Activated naive CD8-positive, alpha-beta T cell (primary cell): Measurements from ENCODE around the gene GPR62.
"Not testable (repeated sequence)": the region's sequence is repeated elsewhere in the genome, so short reads cannot be mapped to it uniquely, and the experiment has no call there.

Experiments
- H3K27ac Mint-ChIP-seq: one replicate; pipeline ENCODE4 v1.8.0; 2021; ENCODE audit warnings: mixed read lengths
- H3K27me3 Mint-ChIP-seq: one replicate; pipeline ENCODE4 v1.8.0; 2021; ENCODE audit warnings: mixed read lengths
- H3K36me3 Mint-ChIP-seq: one replicate; pipeline ENCODE4 v1.8.0; 2021; ENCODE audit warnings: mixed read lengths
- H3K4me1 Mint-ChIP-seq: one replicate; pipeline ENCODE4 v1.8.0; 2021; ENCODE audit warnings: low read depth, mixed read lengths
- H3K4me3 Mint-ChIP-seq: one replicate; pipeline ENCODE4 v1.8.0; 2021; ENCODE audit warnings: mild to moderate bottlenecking, mixed read lengths
- H3K9me3 Mint-ChIP-seq: one replicate; pipeline ENCODE4 v1.8.0; 2021; ENCODE audit warnings: low read depth, mixed read lengths

GPR62 gene

GRCh38 chr3:51985063-51985462 is 29.9 kb downstream of the GPR62 start:
- Mint-ChIP-seq H3K36me3 (no peaks in the 10 kb centered on the region), H3K27ac (peak overlapping the region; percentile 73), H3K4me1 (peaks cover 17% of the 10 kb centered on the region), H3K27me3 (no peaks in the 10 kb centered on the region), H3K4me3 (peak overlapping the region; percentile 71), H3K9me3 (no peaks in the 10 kb centered on the region)

GRCh38 chr3:51986010-51986947 is 31.1 kb downstream of the GPR62 start:
- no peaks in the 10 kb centered on the region for H3K27me3 Mint-ChIP-seq
- no peaks in the 10 kb centered on the region for H3K9me3 Mint-ChIP-seq
- H3K4me3 Mint-ChIP-seq = no peak overlapping the region
- H3K27ac Mint-ChIP-seq = no peak overlapping the region
- peaks cover 1% of the 10 kb centered on the region for H3K36me3 Mint-ChIP-seq
- H3K4me1 Mint-ChIP-seq = peaks cover 18% of the 10 kb centered on the region

- Mint-ChIP-seq H3K4me1 (peaks cover 17% of the 10 kb centered on the region), H3K4me3 (no peak overlapping the region), H3K27ac (peak overlapping the region; percentile 68), H3K27me3 (no peaks in the 10 kb centered on the region), H3K9me3 (no peaks in the 10 kb centered on the region), H3K36me3 (peaks cover 3% of the 10 kb centered on the region)
Measured at GRCh38 chr3:51987568-51987967, 32.4 kb downstream of the GPR62 start.

GRCh38 chr3:51988286-51989146 is 33.3 kb downstream of the GPR62 start:
- Mint-ChIP-seq H3K9me3 (no peaks in the 10 kb centered on the region), H3K4me3 (no peak overlapping the region), H3K36me3 (peaks cover 3% of the 10 kb centered on the region), H3K27me3 (no peaks in the 10 kb centered on the region), H3K27ac (no peak overlapping the region), H3K4me1 (peaks cover 17% of the 10 kb centered on the region)

- not testable (repeated sequence) for H3K4me3 Mint-ChIP-seq, H3K9me3 Mint-ChIP-seq, H3K27ac Mint-ChIP-seq, H3K27me3 Mint-ChIP-seq
- H3K4me1 Mint-ChIP-seq = peaks cover 26% of the 10 kb centered on the region
- peaks cover 13% of the 10 kb centered on the region for H3K36me3 Mint-ChIP-seq
Measured at GRCh38 chr3:51990501-51990971, 35.4 kb downstream of the GPR62 start.

- H3K27ac Mint-ChIP-seq = peak overlapping the region; percentile 72
- peak overlapping the region; percentile 100 for H3K4me3 Mint-ChIP-seq
- peaks cover 14% of the 10 kb centered on the region for H3K36me3 Mint-ChIP-seq
- H3K4me1 Mint-ChIP-seq = peaks cover 30% of the 10 kb centered on the region
- no peaks in the 10 kb centered on the region for H3K27me3 Mint-ChIP-seq
- H3K9me3 Mint-ChIP-seq = no peaks in the 10 kb centered on the region
Measured at GRCh38 chr3:51992017-51992682, 37.0 kb downstream of the GPR62 start.

- H3K9me3 Mint-ChIP-seq, H3K27me3 Mint-ChIP-seq: not testable (repeated sequence)
- Mint-ChIP-seq H3K36me3 (peaks cover 14% of the 10 kb centered on the region), H3K27ac (peak overlapping the region; percentile 100), H3K4me3 (peak overlapping the region; percentile 100), H3K4me1 (peaks cover 30% of the 10 kb centered on the region)
Measured at GRCh38 chr3:51993657-51994056, 38.5 kb downstream of the GPR62 start.

GRCh38 chr3:51994530-51994929 is 39.3 kb downstream of the GPR62 start:
- peaks cover 30% of the 10 kb centered on the region for H3K4me1 Mint-ChIP-seq
- H3K27me3 Mint-ChIP-seq = no peaks in the 10 kb centered on the region
- H3K4me3 Mint-ChIP-seq = peak overlapping the region; percentile 100
- H3K27ac Mint-ChIP-seq = peak overlapping the region; percentile 100
- H3K9me3 Mint-ChIP-seq = no peaks in the 10 kb centered on the region
- peaks cover 14% of the 10 kb centered on the region for H3K36me3 Mint-ChIP-seq

GRCh38 chr3:51995346-51996163 is 40.4 kb downstream of the GPR62 start, which contains the start of gene RPL29:
Gene RPL29 (minus strand): TSS chr3:51995895. CDS start chr3:51995461, 434 bp downstream.
- Mint-ChIP-seq H3K4me1 (peaks cover 30% of the 10 kb centered on the region), H3K9me3 (no peaks in the 10 kb centered on the region), H3K27me3 (no peaks in the 10 kb centered on the region), H3K27ac (peak within 1 kb of the TSS; percentile 100), H3K36me3 (peaks cover 14% of the 10 kb centered on the region), H3K4me3 (peak within 1 kb of the TSS; percentile 100)

GRCh38 chr3:51997172-51997571 is 42.0 kb downstream of the GPR62 start:
- Mint-ChIP-seq H3K27me3 (no peaks in the 10 kb centered on the region), H3K4me1 (peaks cover 30% of the 10 kb centered on the region), H3K9me3 (no peaks in the 10 kb centered on the region), H3K27ac (peak overlapping the region; percentile 58), H3K4me3 (no peak overlapping the region), H3K36me3 (peaks cover 12% of the 10 kb centered on the region)

- Mint-ChIP-seq H3K27ac (no peak overlapping the region), H3K4me3 (no peak overlapping the region), H3K4me1 (peaks cover 22% of the 10 kb centered on the region), H3K27me3 (no peaks in the 10 kb centered on the region), H3K9me3 (no peaks in the 10 kb centered on the region), H3K36me3 (peaks cover 11% of the 10 kb centered on the region)
Measured at GRCh38 chr3:51997935-51998596, 42.9 kb downstream of the GPR62 start.

GRCh38 chr3:51998774-51999173 is 43.6 kb downstream of the GPR62 start:
- Mint-ChIP-seq H3K9me3 (no peaks in the 10 kb centered on the region), H3K4me3 (no peak overlapping the region), H3K27ac (no peak overlapping the region), H3K27me3 (no peaks in the 10 kb centered on the region), H3K4me1 (peaks cover 19% of the 10 kb centered on the region), H3K36me3 (peaks cover 11% of the 10 kb centered on the region)

GRCh38 chr3:51999846-52000245 is 44.7 kb downstream of the GPR62 start:
- no peak overlapping the region for H3K4me3 Mint-ChIP-seq
- no peaks in the 10 kb centered on the region for H3K9me3 Mint-ChIP-seq
- H3K27me3 Mint-ChIP-seq = no peaks in the 10 kb centered on the region
- peaks cover 10% of the 10 kb centered on the region for H3K4me1 Mint-ChIP-seq
- peaks cover 4% of the 10 kb centered on the region for H3K36me3 Mint-ChIP-seq
- no peak overlapping the region for H3K27ac Mint-ChIP-seq
